ENCODE results near the gene SNAPC2. TPM values are rescaled to one million over a fixed set of nuclear protein-coding genes. Genes with fewer than 3 reads are reported as not detected.

SNAPC2 gene
- total RNA-seq, result 31.8 and 34.7 TPM in 2 replicates

GRCh38 chr19:7919610-7920518 is at the start of gene SNAPC2:
TSS of gene SNAPC2 (plus strand) at chr19:7920338. CDS start at chr19:7920367, 29 bp downstream.

GRCh38 chr19:7874076-7874896 is 45.9 kb upstream of the SNAPC2 start, which contains the start of gene PRR36:
TSS of gene PRR36 (minus strand) at chr19:7874390. CDS start at chr19:7873689, 701 bp downstream.

GRCh38 chr19:7888145-7888825 is 31.9 kb upstream of the SNAPC2 start, which contains the start of gene LRRC8E:
TSS of gene LRRC8E (plus strand) at chr19:7888510. CDS start at chr19:7895604, 7,094 bp downstream.

GRCh38 chr19:7903244-7904073 is 16.7 kb upstream of the SNAPC2 start, which contains the start of gene MAP2K7:
TSS of gene MAP2K7 (plus strand) at chr19:7903877. CDS start at chr19:7903945, 68 bp downstream.

GRCh38 chr19:7914598-7915045 is 5.5 kb upstream of the SNAPC2 start, which contains the start of gene TGFBR3L:
TSS of gene TGFBR3L (plus strand) at chr19:7914830.

GRCh38 chr19:7926021-7926726 is 6.0 kb downstream of the SNAPC2 start, which contains the start of gene CTXN1:
TSS of gene CTXN1 (minus strand) at chr19:7926135. CDS start at chr19:7925538, 597 bp downstream.

GRCh38 chr19:7943444-7944176 is 23.5 kb downstream of the SNAPC2 start, which contains the start of gene TIMM44:
TSS of gene TIMM44 (minus strand) at chr19:7943666. CDS start at chr19:7943651, 15 bp downstream.

Other genes starting within 250 kb of the SNAPC2 start
- not detected in 2 replicates for gene MCEMP1, start 243.2 kb upstream of the SNAPC2 start, total RNA-seq
- 68.4 and 130 TPM in 2 replicates for gene TRAPPC5, start 239.5 kb upstream of the SNAPC2 start, total RNA-seq
- gene FCER2, start 218.2 kb upstream of the SNAPC2 start, total RNA-seq, result not detected in 2 replicates
- not detected in 2 replicates for gene CLEC4G, start 188.2 kb upstream of the SNAPC2 start, total RNA-seq
- gene CD209, start 172.8 kb upstream of the SNAPC2 start, total RNA-seq, result not detected in 2 replicates
- gene CLEC4M, start 157.1 kb upstream of the SNAPC2 start, total RNA-seq, result not detected in 2 replicates
- gene EVI5L, start 90.1 kb upstream of the SNAPC2 start, total RNA-seq, result 18.1 and 18.2 TPM in 2 replicates
- gene PRR36, start 45.9 kb upstream of the SNAPC2 start, total RNA-seq, result not detected in 2 replicates
- gene LRRC8E, start 31.8 kb upstream of the SNAPC2 start, total RNA-seq, result 5.6 and 5.7 TPM in 2 replicates
- gene MAP2K7, start 16.5 kb upstream of the SNAPC2 start, total RNA-seq, result 8.5 and 10.0 TPM in 2 replicates
- gene TGFBR3L, start 5.5 kb upstream of the SNAPC2 start, total RNA-seq, result 0.16 TPM in 1 of 2 replicates, not detected in the other
- 0.18 and 1.8 TPM in 2 replicates for gene CTXN1, start 5.8 kb downstream of the SNAPC2 start, total RNA-seq
- 41.0 and 45.7 TPM in 2 replicates for gene TIMM44, start 23.3 kb downstream of the SNAPC2 start, total RNA-seq
- 21.7 and 28.2 TPM in 2 replicates for gene ELAVL1, start 85.3 kb downstream of the SNAPC2 start, total RNA-seq
- not detected in 2 replicates for gene CCL25, start 132.4 kb downstream of the SNAPC2 start, total RNA-seq
- not detected in 2 replicates for gene FBN3, start 229.3 kb downstream of the SNAPC2 start, total RNA-seq